Hypothalamus (tissue), 51 donors: Measurements from ENCODE around the gene MAST3.
A peak's percentile ranks its signal among the peaks of the same experiment; 100 is the strongest.

Experiments
- DNase-seq, 51 donors: peaks; one replicate each; lab custom pipeline; 2025; lab: John Stamatoyannopoulos, UW

MAST3 gene

GRCh38 chr19:18172331-18173053, 74.9 kb downstream of the MAST3 start:
- DNase-seq = no peak

- DNase-seq = peak in 9 of 51 donors; percentile 12 to 35 (median 26)
Observed at GRCh38 chr19:18173054-18173571, 75.5 kb downstream of the MAST3 start.

GRCh38 chr19:18173572-18174288, 76.2 kb downstream of the MAST3 start, which contains the start of gene IFI30:
Gene IFI30 (plus strand): TSS chr19:18173813. CDS start chr19:18173842, 29 bp downstream.
- peak in 24 of 51 donors; percentile 7 to 68 (median 33) for DNase-seq

- DNase-seq = no peak
Observed at GRCh38 chr19:18174983-18175382, 77.4 kb downstream of the MAST3 start.

GRCh38 chr19:18176367-18177310, 79.1 kb downstream of the MAST3 start:
- DNase-seq = no peak

- DNase-seq = no peak
Observed at GRCh38 chr19:18179957-18180356, 82.4 kb downstream of the MAST3 start.

GRCh38 chr19:18183529-18183928, 86.0 kb downstream of the MAST3 start:
- no peak for DNase-seq

GRCh38 chr19:18185538-18185937, 88.0 kb downstream of the MAST3 start:
- DNase-seq = no peak

- DNase-seq = no peak
Observed at GRCh38 chr19:18190278-18190677, 92.7 kb downstream of the MAST3 start.

GRCh38 chr19:18191640-18192062, 94.1 kb downstream of the MAST3 start:
- DNase-seq = no peak

- peak; percentile 90 to 100 (median 100) for DNase-seq
Observed at GRCh38 chr19:18192673-18193387, 95.3 kb downstream of the MAST3 start, which contains the start of gene MPV17L2. Gene MPV17L2 (plus strand): TSS chr19:18193218. CDS start chr19:18193282, 64 bp downstream.

- peak in 4 of 51 donors; percentile 42 to 58 (median 45) for DNase-seq
Observed at GRCh38 chr19:18193388-18194180, 96.0 kb downstream of the MAST3 start.

GRCh38 chr19:18194181-18194530, 96.6 kb downstream of the MAST3 start:
- no peak for DNase-seq

GRCh38 chr19:18194554-18195238, 97.1 kb downstream of the MAST3 start:
- peak in 10 of 51 donors; percentile 3 to 48 (median 20) for DNase-seq

GRCh38 chr19:18196511-18196845, 98.9 kb downstream of the MAST3 start:
- DNase-seq = no peak

GRCh38 chr19:18197306-18197705, 99.7 kb downstream of the MAST3 start:
- no peak for DNase-seq

- no peak for DNase-seq
Observed at GRCh38 chr19:18197941-18198340, 100.4 kb downstream of the MAST3 start.

- no peak for DNase-seq
Observed at GRCh38 chr19:18198374-18198773, 100.8 kb downstream of the MAST3 start.
